Lung (tissue), 12 donors: Measurements from ENCODE around the gene ZFYVE28. TPM values are rescaled to one million over a fixed set of nuclear protein-coding genes. Genes with fewer than 3 reads are reported as not detected.

Source experiments
- ATAC-seq: fragments of 200-7000 bp; cut with Tn5 transposase; one replicate; pipeline ENCODE4 v1.9.1; 2020; ENCODE audit warnings: moderate number of reproducible peaks; ENCODE audit not compliant: insufficient read depth, low FRiP score
- DNase-seq, 3 donors: peaks; one replicate each; pipeline ENCODE4 v3.0.0-alpha.2; 2013 to 2017
- H3K27ac ChIP-seq, 2 donors: one replicate each; pipeline ENCODE4 v1.5.1; 2013; ENCODE audit warnings: mild to moderate bottlenecking in 2 of 2, moderate library complexity in 2 of 2, control low read depth in 1 of 2, inconsistent platforms in 1 of 2, low read depth in 1 of 2, low read length in 1 of 2
- H3K27me3 ChIP-seq, 3 donors: one replicate each; pipeline ENCODE4 v1.5.1; 2013; ENCODE audit warnings: low read length in 2 of 3; ENCODE audit not compliant: control insufficient read depth in 3 of 3, insufficient read depth in 3 of 3
- H3K36me3 ChIP-seq, 4 donors: one replicate each; pipeline ENCODE4 v1.5.1; 2013; ENCODE audit warnings: low read length in 4 of 4, mild to moderate bottlenecking in 1 of 4, moderate library complexity in 1 of 4; ENCODE audit not compliant: control insufficient read depth in 4 of 4, insufficient read depth in 4 of 4
- H3K4me1 ChIP-seq, 5 donors: one replicate each; pipeline ENCODE4 v1.5.1; 2013; ENCODE audit warnings: low read length in 5 of 5, mild to moderate bottlenecking in 2 of 5, moderate library complexity in 1 of 5; ENCODE audit not compliant: control insufficient read depth in 5 of 5, insufficient read depth in 5 of 5
- H3K4me3 ChIP-seq: one replicate; pipeline ENCODE4 v1.5.1; 2013; ENCODE audit warnings: mild to moderate bottlenecking, control low read depth, moderate library complexity
- H3K9ac ChIP-seq, 2 donors: one replicate each; pipeline ENCODE4 v1.5.1; 2013; ENCODE audit warnings: low read length in 2 of 2, control low read depth in 1 of 2; ENCODE audit not compliant: insufficient read depth in 1 of 2
- H3K9me3 ChIP-seq, 4 donors: one replicate each; pipeline ENCODE4 v1.5.1; 2013; ENCODE audit warnings: low read length in 3 of 4, mild to moderate bottlenecking in 1 of 4, moderate library complexity in 1 of 4; ENCODE audit not compliant: control insufficient read depth in 4 of 4, insufficient read depth in 3 of 4
- CTCF ChIP-seq: IDR thresholded peaks from 2 replicates; pipeline ENCODE4 v1.5.1; 2012; ENCODE audit warnings: mild to moderate bottlenecking; ENCODE audit errors: control extremely low read depth, extremely low read depth
- WGBS, 2 donors: extraction: QIAGEN DNeasy Blood & Tissue Kit; methylation state at CpG; one replicate each; pipeline ENCODE4 v1.1.7; 2013; 5-methylcytosine and 5-hydroxymethylcytosine counted together
- polyA plus RNA-seq, 2 donors: library from polyadenylated mRNA; stranded (reverse); fragments of 200-250 nt; gene quantifications; one replicate each; pipeline ENCODE4 v1.2.1, GENCODE V29; 2013
- total RNA-seq, 2 donors: library from RNA; depleted of rRNA in 1 of 2; stranded (reverse); fragments of >200 nt in 1 of 2; gene quantifications; one replicate each; pipeline ENCODE4 v1.2.1, GENCODE V29; 2014 to 2021
- donor health status: control.
- donor health status: control.
- donor health status: Bipolar disorder and iron deficiency.
- donor health status: healthy.
- donor health status: DM: yes; HTN: yes; CAD: no.

ZFYVE28 gene
- total and polyA plus RNA-seq, 4 donors = 6.8 to 10.3 (median 7.6) TPM

- H3K4me3 ChIP-seq = no peak overlapping the region
- no peak overlapping the region for H3K9ac ChIP-seq
- 92 to 97% methylated on average over 19 of the region's 19 CpGs for WGBS, 2 donors
- DNase-seq = no peak
- peaks cover 0 to 2% (median 0%) of the 10 kb centered on the region in 3 donors for H3K27me3 ChIP-seq
- no peak for ATAC-seq
- peaks cover 0 to 6% (median 0%) of the 10 kb centered on the region in 5 donors for H3K4me1 ChIP-seq
- no peak for TF ChIP-seq CTCF
- no peak overlapping the region for H3K27ac ChIP-seq
- H3K9me3 ChIP-seq = no peaks in the 10 kb centered on the region
- H3K36me3 ChIP-seq = no peaks in the 10 kb centered on the region
Observed at GRCh38 chr4:2459589-2460349, 41.3 kb upstream of the ZFYVE28 start.

GRCh38 chr4:2458546-2459491 lies 40.4 kb upstream of the ZFYVE28 start:
- DNase-seq = no peak

DNA sequence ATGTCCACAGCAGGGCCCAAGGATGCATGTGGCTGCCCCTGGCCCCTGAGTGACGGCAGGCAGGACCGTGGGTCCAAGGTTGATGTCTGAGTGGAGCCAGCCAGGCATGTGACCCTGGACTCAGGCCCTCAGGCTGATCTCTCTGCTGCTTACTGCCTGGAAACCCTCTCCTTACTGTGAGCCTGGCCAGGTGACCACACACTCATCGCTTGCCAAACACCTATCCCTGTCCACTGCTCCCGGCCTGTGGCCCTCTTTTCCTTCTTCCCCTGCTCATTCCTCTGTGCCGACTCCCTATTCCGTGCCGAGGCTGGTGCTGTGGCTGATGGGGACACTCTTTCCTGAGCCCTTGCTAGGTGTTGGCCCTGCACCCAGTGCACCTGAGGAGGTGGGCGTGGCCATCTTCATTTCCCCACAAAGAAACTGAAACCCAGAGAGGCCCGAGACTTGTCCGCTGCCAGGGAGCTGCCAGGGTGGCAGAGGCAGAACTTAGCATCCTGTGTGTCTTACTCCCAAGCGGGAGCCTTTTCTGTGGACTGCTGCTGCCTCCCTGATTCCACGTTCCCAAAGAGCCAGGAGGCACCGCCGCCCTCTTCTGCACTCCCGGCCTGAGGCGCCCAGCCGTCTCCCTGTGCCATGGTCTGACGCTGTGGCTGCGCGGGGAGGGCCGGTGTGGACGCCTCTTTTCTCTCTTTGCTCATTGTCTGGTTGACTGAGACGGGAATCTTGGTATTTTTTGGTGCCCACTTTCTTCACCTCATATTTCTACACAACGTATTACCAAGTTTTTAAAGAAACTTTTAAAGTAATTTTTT lies 39.2 kb upstream of the ZFYVE28 start:
- no peaks in the 10 kb centered on the region for H3K9me3 ChIP-seq
- peaks cover 0 to 6% (median 0%) of the 10 kb centered on the region in 5 donors for H3K4me1 ChIP-seq
- WGBS, 2 donors = 83 to 95% methylated on average over 24 of the region's 24 CpGs
- DNase-seq = no peak
- peaks cover 0 to 2% (median 0%) of the 10 kb centered on the region in 3 donors for H3K27me3 ChIP-seq
- no peak overlapping the region for H3K27ac ChIP-seq
- H3K4me3 ChIP-seq = no peak overlapping the region
- H3K9ac ChIP-seq = no peak overlapping the region
- H3K36me3 ChIP-seq = no peaks in the 10 kb centered on the region
- no peak for TF ChIP-seq CTCF
- no peak for ATAC-seq

More at GRCh38 chr4:2458546-2459491, 40.4 kb upstream of the ZFYVE28 start:
- H3K4me3 ChIP-seq = no peak overlapping the region
- no peak overlapping the region for H3K27ac ChIP-seq
- H3K4me1 ChIP-seq = peaks cover 0 to 6% (median 0%) of the 10 kb centered on the region in 5 donors
- H3K36me3 ChIP-seq = no peaks in the 10 kb centered on the region
- H3K9me3 ChIP-seq = no peaks in the 10 kb centered on the region
- H3K9ac ChIP-seq = no peak overlapping the region
- WGBS, 2 donors = 86 to 91% methylated on average over 38 of the region's 38 CpGs
- peaks cover 0 to 2% (median 0%) of the 10 kb centered on the region in 3 donors for H3K27me3 ChIP-seq
- TF ChIP-seq CTCF = no peak
- ATAC-seq = no peak
